ENCODE results near the gene OR2T3.
"Not testable (repeated sequence)": the region's sequence is repeated elsewhere in the genome, so short reads cannot be mapped to it uniquely, and the experiment has no call there.

The OR2T3 gene

DNA sequence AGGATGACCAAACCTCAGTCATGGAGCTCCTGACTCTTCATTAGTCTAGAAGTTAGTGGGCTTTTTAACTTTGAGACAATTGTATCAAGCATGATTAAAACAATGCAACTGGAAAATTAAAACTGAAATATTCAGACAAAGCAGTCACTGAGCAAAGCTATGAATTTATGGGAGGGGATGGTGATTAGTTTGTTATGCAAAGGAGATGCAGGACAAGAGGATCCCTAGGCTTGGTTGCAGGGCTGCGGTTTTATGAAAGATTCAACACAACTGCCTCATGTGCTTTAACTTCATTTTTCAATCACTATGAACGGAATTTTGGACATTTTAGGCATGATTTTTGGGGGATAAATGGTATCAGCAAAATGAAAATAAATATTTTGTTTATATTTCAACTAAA is 1.0 kb upstream of the OR2T3 start:
- DNase-seq: not testable (repeated sequence)

- not testable (repeated sequence) for DNase-seq
Measured at GRCh38 chr1:248475660-248476059, 2.5 kb downstream of the OR2T3 start.

DNA sequence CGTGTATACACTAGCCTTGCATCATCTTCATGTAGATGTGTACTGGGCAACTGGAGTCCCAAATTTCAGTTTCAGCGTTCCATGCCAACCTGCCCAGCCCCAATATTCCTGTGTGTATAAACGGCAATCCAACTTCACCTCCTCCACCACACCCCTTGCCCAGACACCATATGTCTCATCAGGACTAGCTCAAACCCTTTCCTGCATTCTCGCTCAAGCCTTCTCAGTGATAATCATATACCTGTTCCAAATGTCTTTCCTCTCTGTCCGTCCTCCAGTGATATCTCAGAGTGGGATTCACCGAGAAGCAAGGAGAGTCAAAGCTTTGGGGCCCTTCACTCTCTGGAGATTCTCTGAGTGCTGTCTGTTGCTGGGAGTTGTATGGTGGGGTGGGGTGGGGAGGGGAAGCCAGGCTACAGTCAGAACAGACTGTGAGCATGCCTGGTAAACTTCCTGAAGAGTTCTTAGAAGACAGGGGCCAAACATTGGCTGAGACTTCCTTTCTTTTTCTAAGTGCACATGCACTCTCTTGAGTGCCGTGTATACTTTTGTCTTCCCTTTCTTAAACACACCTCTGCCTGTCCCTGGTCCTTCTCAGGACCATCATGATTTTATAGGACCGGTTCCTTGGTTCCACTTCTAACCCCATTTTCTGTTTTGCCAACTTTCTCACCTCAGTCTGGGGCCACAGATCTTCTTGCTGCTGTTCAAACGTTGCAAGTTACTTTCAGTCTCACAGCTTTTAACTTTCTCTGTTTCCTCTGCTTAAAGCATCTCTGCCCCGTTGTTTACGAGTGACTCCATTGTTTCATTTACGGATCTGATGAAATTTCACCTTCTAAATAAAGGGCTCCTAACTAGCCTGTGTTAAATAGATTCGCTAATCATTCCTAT is 8.8 kb downstream of the OR2T3 start:
- DNase-seq: not testable (repeated sequence)

- not testable (repeated sequence) for DNase-seq
Measured at GRCh38 chr1:248488289-248488688, 15.1 kb downstream of the OR2T3 start, which contains the start of gene OR2T5. Gene OR2T5, plus strand, starts transcription at chr1:248488589. Its CDS starts 0 bp downstream, at chr1:248488589.

- not testable (repeated sequence) for DNase-seq
Measured at GRCh38 chr1:248496661-248497060, 23.5 kb downstream of the OR2T3 start.

GRCh38 chr1:248500305-248501035 is 27.3 kb downstream of the OR2T3 start:
- not testable (repeated sequence) for DNase-seq

DNA sequence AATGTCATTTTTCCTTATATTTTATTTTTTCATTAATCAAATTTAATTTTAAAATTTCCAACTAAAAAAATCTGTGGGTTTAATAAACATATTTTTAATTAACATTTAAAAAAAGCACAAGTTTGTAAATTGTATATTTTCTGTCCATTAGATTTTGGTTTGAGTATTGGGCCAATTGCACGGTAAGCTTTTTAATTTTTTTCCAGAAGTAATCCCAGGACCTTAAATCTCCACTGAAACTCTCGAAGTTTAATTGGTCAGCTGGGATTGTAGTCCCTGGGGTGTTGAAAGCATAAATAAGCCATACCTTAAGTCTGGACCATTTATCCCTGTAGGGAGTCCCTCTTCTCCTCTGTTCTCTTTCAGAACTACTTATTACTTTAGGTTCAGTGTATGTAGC is 34.6 kb downstream of the OR2T3 start, which contains the start of gene OR2G6:
Gene OR2G6 (plus strand): TSS at position 301 of the 400 bp plus-strand sequence. CDS start 13,574 bp downstream, outside the sequence.
- not testable (repeated sequence) for DNase-seq

GRCh38 chr1:248510217-248510616 is 37.1 kb downstream of the OR2T3 start:
- DNase-seq: not testable (repeated sequence)

DNA sequence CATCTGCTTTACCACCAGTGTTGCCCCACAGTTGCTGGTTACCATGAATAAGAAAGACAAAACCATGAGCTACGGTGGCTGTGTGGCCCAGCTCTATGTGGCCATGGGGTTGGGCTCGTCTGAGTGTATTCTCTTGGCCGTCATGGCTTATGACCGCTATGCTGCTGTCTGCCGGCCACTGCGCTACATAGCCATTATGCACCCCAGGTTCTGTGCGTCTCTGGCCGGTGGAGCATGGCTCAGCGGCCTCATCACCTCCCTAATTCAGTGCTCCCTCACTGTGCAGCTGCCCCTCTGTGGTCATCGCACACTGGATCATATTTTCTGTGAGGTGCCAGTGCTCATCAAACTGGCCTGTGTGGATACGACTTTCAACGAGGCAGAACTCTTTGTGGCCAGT is 48.7 kb downstream of the OR2T3 start:
- DNase-seq: no peak
